Amniotic epithelial cell (primary cell): Measurements from ENCODE around the gene ELOVL7.
"Not testable (repeated sequence)": the region's sequence is repeated elsewhere in the genome, so short reads cannot be mapped to it uniquely, and the experiment has no call there.

Source experiments
- DNase-seq: peaks from one replicate; pipeline ENCODE4 v3.0.0-alpha.2; 2010; ENCODE audit warnings: low read depth

The ELOVL7 gene

GRCh38 chr5:60794691-60795090 lies 49.4 kb downstream of the ELOVL7 start:
- no peak for DNase-seq

GRCh38 chr5:60792438-60792837 lies 51.6 kb downstream of the ELOVL7 start:
- DNase-seq = no peak

- DNase-seq = no peak
Observed at GRCh38 chr5:60789551-60789950, 54.5 kb downstream of the ELOVL7 start.

- no peak for DNase-seq
Observed at GRCh38 chr5:60788863-60789513, 55.1 kb downstream of the ELOVL7 start.

GRCh38 chr5:60779466-60779865 lies 64.6 kb downstream of the ELOVL7 start:
- DNase-seq = no peak

- no peak for DNase-seq
Observed at GRCh38 chr5:60776343-60776742, 67.7 kb downstream of the ELOVL7 start.

GRCh38 chr5:60765019-60765709 lies 78.9 kb downstream of the ELOVL7 start:
- DNase-seq = no peak

- no peak for DNase-seq
Observed at GRCh38 chr5:60763061-60763460, 81.0 kb downstream of the ELOVL7 start.

GRCh38 chr5:60754495-60754894 lies 89.6 kb downstream of the ELOVL7 start:
- no peak for DNase-seq

- no peak for DNase-seq
Observed at GRCh38 chr5:60744682-60745081, 99.4 kb downstream of the ELOVL7 start.

- DNase-seq = no peak
Observed at GRCh38 chr5:60743511-60744314, 100.4 kb downstream of the ELOVL7 start.

GRCh38 chr5:60740322-60740721 lies 103.7 kb downstream of the ELOVL7 start:
- DNase-seq = no peak

GRCh38 chr5:60738933-60739332 lies 105.1 kb downstream of the ELOVL7 start:
- no peak for DNase-seq

- no peak for DNase-seq
Observed at GRCh38 chr5:60738461-60738860, 105.6 kb downstream of the ELOVL7 start.

GRCh38 chr5:60730858-60731257 lies 113.2 kb downstream of the ELOVL7 start:
- not testable (repeated sequence) for DNase-seq

GRCh38 chr5:60727033-60727679 lies 116.9 kb downstream of the ELOVL7 start:
- no peak for DNase-seq

- no peak for DNase-seq
Observed at GRCh38 chr5:60724126-60724525, 119.9 kb downstream of the ELOVL7 start.

- no peak for DNase-seq
Observed at GRCh38 chr5:60722416-60722815, 121.7 kb downstream of the ELOVL7 start.

- DNase-seq = no peak
Observed at GRCh38 chr5:60719329-60719728, 124.7 kb downstream of the ELOVL7 start.

GRCh38 chr5:60718166-60718892 lies 125.7 kb downstream of the ELOVL7 start:
- DNase-seq = no peak

GRCh38 chr5:60715201-60715928 lies 128.7 kb downstream of the ELOVL7 start:
- not testable (repeated sequence) for DNase-seq
